Measurements from ENCODE around the gene ADA.
"Not testable (repeated sequence)": the region's sequence is repeated elsewhere in the genome, so short reads cannot be mapped to it uniquely, and the experiment has no call there.

The ADA gene

DNA sequence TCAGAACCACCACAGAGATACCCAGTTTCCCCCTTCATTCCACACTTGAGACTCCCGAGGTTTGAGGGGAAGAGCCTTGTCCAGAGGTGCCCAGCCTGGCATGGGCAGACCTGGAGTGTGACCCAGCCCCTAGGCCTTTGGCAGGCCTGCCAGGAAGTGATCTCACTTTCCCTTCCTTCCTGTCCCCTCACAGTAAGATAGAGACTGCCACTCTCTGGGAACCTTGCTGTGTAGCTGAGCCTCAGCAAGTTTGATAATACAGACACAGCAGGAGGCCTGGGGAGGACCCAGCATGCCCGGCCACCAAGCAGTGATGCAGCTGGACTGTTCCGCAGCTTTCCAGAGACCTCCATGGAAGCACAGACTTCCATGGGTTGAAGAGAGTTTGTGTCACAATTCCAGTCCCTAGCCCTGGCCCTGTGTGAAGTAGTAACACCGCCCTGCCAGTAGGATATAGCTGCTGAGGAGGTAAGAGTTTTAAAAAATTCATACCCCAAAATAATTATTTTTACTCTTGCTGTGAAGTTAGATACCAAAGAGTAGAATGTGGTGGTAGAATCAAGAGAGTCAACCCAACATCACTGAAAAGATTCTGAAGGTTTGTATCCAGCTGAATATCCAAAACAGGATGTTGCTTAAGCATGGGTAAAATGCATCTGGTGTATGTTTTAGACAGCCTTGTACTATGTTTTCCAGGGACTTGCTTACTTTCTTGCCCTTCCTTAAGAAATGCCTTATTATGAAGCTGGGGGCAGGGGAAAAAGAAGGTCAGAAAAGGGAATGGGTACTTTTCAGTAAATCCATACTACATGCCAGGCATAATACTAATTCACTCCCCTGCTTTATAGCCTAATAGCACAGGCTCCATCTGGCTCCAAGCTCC is 52.8 kb downstream of the ADA start:
- Histone ChIP-seq H3K27ac (ENCODE audit: low read depth, low read length) (no peak overlapping the region), H3K9me3 (ENCODE audit: control insufficient read depth, insufficient read depth, low read length) (no peaks in the 10 kb centered on the region), H3K9ac (ENCODE audit: low read depth, low read length) (no peak overlapping the region), H3K4me1 (ENCODE audit: control insufficient read depth, insufficient read depth, low read length) (peaks cover 24% of the 10 kb centered on the region), H3K27me3 (ENCODE audit: control insufficient read depth, insufficient read depth, low read length) (no peaks in the 10 kb centered on the region), H3K36me3 (ENCODE audit: control insufficient read depth, insufficient read depth, low read length) (no peaks in the 10 kb centered on the region), H3K4me3 (ENCODE audit: low read depth, low read length) (no peak overlapping the region)

DNA sequence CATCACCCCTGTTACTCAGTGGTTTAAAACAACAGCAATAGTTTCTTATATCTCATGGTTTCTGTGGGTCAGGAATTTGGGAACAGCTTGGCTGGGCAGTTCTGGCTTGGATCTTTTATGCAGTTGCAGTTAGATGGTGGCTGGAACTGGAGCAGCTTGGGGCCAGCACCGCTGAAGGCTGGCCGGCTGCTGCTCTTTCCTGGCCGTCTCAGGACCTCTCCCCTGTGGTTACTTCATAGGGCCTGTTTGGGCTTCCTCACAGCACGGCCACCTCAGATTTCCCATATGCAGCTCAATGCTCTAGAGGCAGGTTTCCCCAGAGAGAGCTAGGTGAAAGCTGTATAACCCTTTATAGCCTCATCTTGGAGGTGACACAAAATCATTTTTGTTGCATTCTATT is 53.6 kb downstream of the ADA start:
- no peaks in the 10 kb centered on the region for H3K36me3 ChIP-seq (ENCODE audit: control insufficient read depth, insufficient read depth, low read length)
- no peak overlapping the region for H3K4me3 ChIP-seq (ENCODE audit: low read depth, low read length)
- H3K27me3 ChIP-seq (ENCODE audit: control insufficient read depth, insufficient read depth, low read length), result no peaks in the 10 kb centered on the region
- H3K27ac ChIP-seq (ENCODE audit: low read depth, low read length), result peak overlapping the region; percentile 44
- peaks cover 24% of the 10 kb centered on the region for H3K4me1 ChIP-seq (ENCODE audit: control insufficient read depth, insufficient read depth, low read length)
- no peaks in the 10 kb centered on the region for H3K9me3 ChIP-seq (ENCODE audit: control insufficient read depth, insufficient read depth, low read length)
- no peak overlapping the region for H3K9ac ChIP-seq (ENCODE audit: low read depth, low read length)

DNA sequence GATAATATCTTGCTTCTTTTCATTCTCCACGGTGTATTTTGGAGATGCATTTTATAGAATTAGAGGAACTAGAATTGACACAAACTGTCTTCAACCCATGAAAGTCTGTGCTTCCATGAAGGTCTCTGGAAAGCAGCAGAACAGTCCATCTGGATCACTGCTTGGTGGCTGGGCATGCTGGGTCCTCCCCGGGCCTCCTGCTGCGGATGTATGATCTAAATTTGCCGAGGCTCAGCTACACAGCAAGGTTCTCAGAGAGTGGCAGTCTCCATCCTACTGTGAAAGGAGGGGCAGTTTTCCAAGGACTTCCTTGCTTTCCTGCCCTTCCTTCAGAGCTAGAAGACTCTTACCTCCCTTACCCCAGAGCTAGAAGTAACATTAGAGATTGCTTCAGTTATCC is 54.0 kb downstream of the ADA start:
- no peak overlapping the region for H3K4me3 ChIP-seq (ENCODE audit: low read depth, low read length)
- H3K27ac ChIP-seq (ENCODE audit: low read depth, low read length), result peak overlapping the region; percentile 44
- H3K36me3 ChIP-seq (ENCODE audit: control insufficient read depth, insufficient read depth, low read length), result no peaks in the 10 kb centered on the region
- H3K4me1 ChIP-seq (ENCODE audit: control insufficient read depth, insufficient read depth, low read length), result peaks cover 24% of the 10 kb centered on the region
- no peaks in the 10 kb centered on the region for H3K27me3 ChIP-seq (ENCODE audit: control insufficient read depth, insufficient read depth, low read length)
- no peaks in the 10 kb centered on the region for H3K9me3 ChIP-seq (ENCODE audit: control insufficient read depth, insufficient read depth, low read length)
- no peak overlapping the region for H3K9ac ChIP-seq (ENCODE audit: low read depth, low read length)

DNA sequence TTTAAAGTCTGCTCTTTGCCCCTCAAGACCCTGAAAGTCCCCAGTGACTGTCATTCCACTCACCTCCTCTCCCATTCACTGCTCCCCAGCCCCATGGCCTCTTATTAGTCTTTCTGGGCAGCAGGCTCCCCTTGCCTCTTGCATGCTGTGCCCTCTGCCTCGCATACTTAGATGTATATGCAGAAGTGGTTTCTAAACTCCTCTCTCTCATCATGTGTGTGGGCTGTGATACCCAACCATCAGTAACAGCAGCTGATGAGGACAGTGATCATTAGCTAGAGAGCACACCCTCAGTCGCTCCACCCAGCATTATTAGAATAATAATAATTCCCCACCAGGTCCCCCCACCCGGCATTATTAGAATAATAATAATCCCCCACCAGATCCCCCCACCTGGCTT is 54.6 kb downstream of the ADA start:
- no peak overlapping the region for H3K27ac ChIP-seq (ENCODE audit: low read depth, low read length)
- no peak overlapping the region for H3K9ac ChIP-seq (ENCODE audit: low read depth, low read length)
- H3K4me1 ChIP-seq (ENCODE audit: control insufficient read depth, insufficient read depth, low read length), result peaks cover 24% of the 10 kb centered on the region
- no peaks in the 10 kb centered on the region for H3K27me3 ChIP-seq (ENCODE audit: control insufficient read depth, insufficient read depth, low read length)
- no peak overlapping the region for H3K4me3 ChIP-seq (ENCODE audit: low read depth, low read length)
- no peaks in the 10 kb centered on the region for H3K9me3 ChIP-seq (ENCODE audit: control insufficient read depth, insufficient read depth, low read length)
- no peaks in the 10 kb centered on the region for H3K36me3 ChIP-seq (ENCODE audit: control insufficient read depth, insufficient read depth, low read length)

DNA sequence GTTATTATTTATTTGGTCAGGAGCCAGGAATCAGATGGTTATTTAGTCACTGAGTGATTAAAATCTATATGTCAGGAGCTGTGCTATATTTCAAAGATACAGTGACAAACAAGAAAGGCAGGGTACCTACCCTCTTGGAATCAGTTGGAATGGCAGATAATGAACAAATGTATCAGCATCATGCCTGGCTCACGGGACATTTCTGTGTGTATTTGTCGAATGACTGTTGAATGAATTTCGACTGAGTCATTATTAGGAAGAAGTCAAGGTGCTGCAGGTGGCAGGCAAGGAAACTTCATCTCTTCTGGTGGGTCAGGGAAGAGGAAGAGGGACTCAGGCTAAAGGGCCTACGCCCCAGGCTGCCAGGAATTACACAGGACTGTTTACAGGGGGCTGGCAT is 55.5 kb downstream of the ADA start:
- H3K27ac ChIP-seq (ENCODE audit: low read depth, low read length), result no peak overlapping the region
- H3K9ac ChIP-seq (ENCODE audit: low read depth, low read length), result no peak overlapping the region

DNA sequence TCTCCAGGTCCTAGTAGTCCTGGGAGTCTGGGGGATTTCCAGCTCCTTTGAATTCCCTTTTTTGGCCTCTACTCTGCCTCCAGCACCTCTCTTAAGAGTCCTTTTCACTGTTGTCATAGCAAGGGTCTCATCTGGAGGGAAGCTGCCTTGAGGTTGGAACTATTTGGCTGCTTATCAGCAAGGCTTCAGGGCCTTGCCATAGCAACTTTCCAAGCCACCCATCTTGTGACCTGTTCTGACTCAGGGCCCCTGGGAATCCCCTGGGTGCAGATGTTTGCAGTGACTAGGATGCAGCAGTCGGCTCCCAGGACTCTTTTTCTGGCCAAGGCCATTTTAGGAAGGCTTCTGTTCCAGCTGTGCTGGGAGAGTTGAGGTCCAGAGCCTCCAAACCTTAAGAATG is 56.8 kb downstream of the ADA start:
- Histone ChIP-seq H3K9ac (ENCODE audit: low read depth, low read length) (no peak overlapping the region), H3K9me3 (ENCODE audit: control insufficient read depth, insufficient read depth, low read length) (no peaks in the 10 kb centered on the region), H3K4me1 (ENCODE audit: control insufficient read depth, insufficient read depth, low read length) (peaks cover 24% of the 10 kb centered on the region), H3K4me3 (ENCODE audit: low read depth, low read length) (no peak overlapping the region), H3K36me3 (ENCODE audit: control insufficient read depth, insufficient read depth, low read length) (no peaks in the 10 kb centered on the region), H3K27me3 (ENCODE audit: control insufficient read depth, insufficient read depth, low read length) (no peaks in the 10 kb centered on the region), H3K27ac (ENCODE audit: low read depth, low read length) (no peak overlapping the region)

More for the DNA sequence above, 55.5 kb downstream of the ADA start:
- Histone ChIP-seq H3K36me3 (ENCODE audit: control insufficient read depth, insufficient read depth, low read length) (no peaks in the 10 kb centered on the region), H3K4me3 (ENCODE audit: low read depth, low read length) (no peak overlapping the region), H3K4me1 (ENCODE audit: control insufficient read depth, insufficient read depth, low read length) (peaks cover 24% of the 10 kb centered on the region), H3K27me3 (ENCODE audit: control insufficient read depth, insufficient read depth, low read length) (no peaks in the 10 kb centered on the region), H3K9me3 (ENCODE audit: control insufficient read depth, insufficient read depth, low read length) (no peaks in the 10 kb centered on the region)

DNA sequence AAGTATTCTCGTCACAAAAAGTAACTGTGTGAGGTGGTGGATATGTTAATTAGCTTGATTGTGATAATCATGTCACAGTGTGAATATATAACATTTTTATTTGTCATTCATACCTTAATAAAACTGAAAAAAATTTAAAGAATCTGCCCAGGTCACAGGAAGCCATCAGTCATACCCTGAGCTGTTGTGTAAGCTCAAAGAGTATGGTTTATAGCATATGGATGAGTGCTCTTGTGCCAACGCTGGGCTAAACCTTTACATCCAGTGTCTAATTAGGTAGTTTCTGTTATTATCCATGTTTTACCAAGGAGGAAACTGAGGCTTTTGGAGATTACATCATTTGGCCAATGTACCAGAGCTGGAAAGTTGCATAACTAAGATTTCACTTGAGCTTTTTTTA is 57.7 kb downstream of the ADA start:
- no peak overlapping the region for H3K27ac ChIP-seq (ENCODE audit: low read depth, low read length)
- no peaks in the 10 kb centered on the region for H3K27me3 ChIP-seq (ENCODE audit: control insufficient read depth, insufficient read depth, low read length)
- H3K4me1 ChIP-seq (ENCODE audit: control insufficient read depth, insufficient read depth, low read length), result peaks cover 24% of the 10 kb centered on the region
- H3K9ac ChIP-seq (ENCODE audit: low read depth, low read length), result no peak overlapping the region
- no peaks in the 10 kb centered on the region for H3K36me3 ChIP-seq (ENCODE audit: control insufficient read depth, insufficient read depth, low read length)
- H3K9me3 ChIP-seq (ENCODE audit: control insufficient read depth, insufficient read depth, low read length), result no peaks in the 10 kb centered on the region
- H3K4me3 ChIP-seq (ENCODE audit: low read depth, low read length), result no peak overlapping the region

DNA sequence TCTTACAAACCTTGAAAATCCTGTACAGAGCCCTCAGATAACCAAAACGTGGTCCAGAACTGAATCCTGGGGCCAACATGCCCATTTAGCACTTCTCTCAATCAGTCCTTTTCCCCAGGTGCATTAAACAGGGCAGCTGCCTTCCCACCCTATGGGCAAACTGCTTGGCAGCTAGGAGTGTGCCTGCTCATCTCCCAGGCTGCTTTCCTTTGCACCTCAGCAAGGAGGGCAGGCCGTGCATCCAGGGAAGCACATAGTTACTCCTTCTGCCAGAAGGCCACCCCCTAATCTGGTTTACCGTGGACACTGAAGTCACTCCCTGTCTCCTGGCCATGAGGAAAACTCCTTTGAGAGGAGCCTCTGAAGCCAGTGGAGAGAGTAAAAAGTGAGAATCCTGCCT is 59.1 kb downstream of the ADA start:
- Histone ChIP-seq H3K27me3 (ENCODE audit: control insufficient read depth, insufficient read depth, low read length) (no peaks in the 10 kb centered on the region), H3K36me3 (ENCODE audit: control insufficient read depth, insufficient read depth, low read length) (no peaks in the 10 kb centered on the region), H3K9ac (ENCODE audit: low read depth, low read length) (no peak overlapping the region), H3K4me3 (ENCODE audit: low read depth, low read length) (no peak overlapping the region), H3K9me3 (ENCODE audit: control insufficient read depth, insufficient read depth, low read length) (no peaks in the 10 kb centered on the region), H3K27ac (ENCODE audit: low read depth, low read length) (no peak overlapping the region), H3K4me1 (ENCODE audit: control insufficient read depth, insufficient read depth, low read length) (peaks cover 13% of the 10 kb centered on the region)

DNA sequence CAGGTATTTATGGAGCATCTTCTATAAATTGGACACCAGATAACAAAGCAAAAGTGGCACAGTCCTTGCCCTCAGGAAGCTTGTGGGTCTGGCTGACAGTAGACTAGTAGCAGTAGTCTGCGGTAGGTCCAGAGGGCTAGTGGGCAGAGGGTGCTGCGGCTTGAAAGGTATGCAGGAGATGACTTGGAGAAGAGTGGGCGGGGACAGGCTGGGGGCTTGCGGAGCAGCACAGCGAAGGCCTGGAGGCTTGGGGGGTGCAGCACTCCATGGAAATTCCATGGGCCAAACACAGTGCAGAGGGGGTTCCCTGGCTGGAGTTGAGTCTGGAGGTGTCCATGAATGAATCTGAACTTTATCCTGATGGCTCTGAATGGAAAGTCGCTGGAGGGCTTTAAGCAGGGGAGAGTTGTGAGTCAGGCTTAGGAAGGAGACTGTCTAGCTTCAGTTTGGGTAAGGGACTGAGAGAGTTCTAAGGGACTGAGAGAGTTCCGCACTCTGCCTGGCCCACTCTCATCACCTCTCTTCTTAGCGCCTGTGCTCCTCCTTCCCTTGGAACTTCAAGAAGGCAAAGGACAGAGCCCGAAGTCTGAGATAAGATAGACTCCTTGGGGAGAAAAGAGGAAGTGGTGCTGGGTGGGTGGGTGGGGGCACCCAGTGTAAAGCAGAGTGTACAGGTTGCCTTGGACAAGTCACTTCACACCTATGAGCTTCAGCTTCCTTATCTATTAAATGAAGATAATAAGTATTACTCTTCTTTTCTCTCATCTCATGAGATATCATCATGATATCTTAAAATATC is 60.3 kb downstream of the ADA start:
- H3K4me3 ChIP-seq (ENCODE audit: low read depth, low read length), result no peak overlapping the region
- no peaks in the 10 kb centered on the region for H3K9me3 ChIP-seq (ENCODE audit: control insufficient read depth, insufficient read depth, low read length)
- H3K27ac ChIP-seq (ENCODE audit: low read depth, low read length), result no peak overlapping the region
- H3K9ac ChIP-seq (ENCODE audit: low read depth, low read length), result no peak overlapping the region
- H3K27me3 ChIP-seq (ENCODE audit: control insufficient read depth, insufficient read depth, low read length), result no peaks in the 10 kb centered on the region
- H3K4me1 ChIP-seq (ENCODE audit: control insufficient read depth, insufficient read depth, low read length), result peaks cover 3% of the 10 kb centered on the region
- H3K36me3 ChIP-seq (ENCODE audit: control insufficient read depth, insufficient read depth, low read length), result no peaks in the 10 kb centered on the region

DNA sequence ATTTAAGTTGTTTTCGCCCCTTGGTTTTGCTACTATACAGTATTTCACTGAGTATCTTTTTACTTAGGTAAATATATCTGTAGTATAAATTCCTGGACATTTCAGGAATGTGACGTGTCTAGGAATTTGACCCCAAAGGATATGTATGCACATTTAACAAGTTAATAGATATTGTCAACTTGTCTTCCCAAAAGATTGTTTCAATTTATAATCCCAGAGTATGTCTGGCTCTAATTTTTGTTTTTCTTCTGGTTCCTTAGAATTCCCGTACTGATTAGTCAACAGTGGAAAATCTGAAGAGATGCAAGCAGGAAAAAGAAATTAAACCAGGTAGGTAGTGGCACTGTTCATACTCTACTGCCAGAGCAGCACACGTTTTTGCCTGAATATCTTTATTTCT is 62.0 kb downstream of the ADA start:
- Histone ChIP-seq H3K9me3 (ENCODE audit: control insufficient read depth, insufficient read depth, low read length) (no peaks in the 10 kb centered on the region), H3K4me3 (ENCODE audit: low read depth, low read length) (no peak overlapping the region), H3K27me3 (ENCODE audit: control insufficient read depth, insufficient read depth, low read length) (no peaks in the 10 kb centered on the region), H3K4me1 (ENCODE audit: control insufficient read depth, insufficient read depth, low read length) (peaks cover 16% of the 10 kb centered on the region), H3K36me3 (ENCODE audit: control insufficient read depth, insufficient read depth, low read length) (no peaks in the 10 kb centered on the region), H3K9ac (ENCODE audit: low read depth, low read length) (no peak overlapping the region), H3K27ac (ENCODE audit: low read depth, low read length) (no peak overlapping the region)

DNA sequence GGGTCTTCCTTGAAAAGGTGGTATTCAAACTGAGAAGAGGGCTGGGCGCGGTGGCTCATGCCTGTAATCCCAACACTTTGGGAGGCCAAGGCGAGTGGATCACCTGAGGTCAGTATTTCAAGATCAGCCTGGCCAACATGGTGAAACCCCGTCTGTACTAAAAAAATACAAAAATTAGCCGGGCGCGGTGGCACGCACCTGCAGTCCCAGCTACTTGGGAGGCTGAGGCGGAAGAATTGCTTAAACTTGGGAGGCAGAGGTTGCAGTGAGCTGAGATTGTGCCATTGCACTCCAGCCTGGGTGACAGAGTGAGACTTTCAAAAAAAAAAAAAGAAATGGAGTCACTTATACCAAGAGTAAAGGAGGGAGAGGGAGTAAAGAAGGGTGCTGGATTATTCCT is 63.2 kb downstream of the ADA start:
- not testable (repeated sequence) for H3K27ac ChIP-seq (ENCODE audit: low read depth, low read length); H3K27me3 ChIP-seq (ENCODE audit: control insufficient read depth, insufficient read depth, low read length); H3K9ac ChIP-seq (ENCODE audit: low read depth, low read length); H3K9me3 ChIP-seq (ENCODE audit: control insufficient read depth, insufficient read depth, low read length); H3K36me3 ChIP-seq (ENCODE audit: control insufficient read depth, insufficient read depth, low read length); H3K4me3 ChIP-seq (ENCODE audit: low read depth, low read length)
- peaks cover 16% of the 10 kb centered on the region for H3K4me1 ChIP-seq (ENCODE audit: control insufficient read depth, insufficient read depth, low read length)

All from HUES48 (cell line).